ENCODE results near the gene ALG10B. TPM values are rescaled to one million over a fixed set of nuclear protein-coding genes. Genes with fewer than 3 reads are reported as not detected.
"Not testable (repeated sequence)": the region's sequence is repeated elsewhere in the genome, so short reads cannot be mapped to it uniquely, and the experiment has no call there.

Gene ALG10B
- total RNA-seq, 2 experiments from 2014 or later: 16.6 to 17.1 TPM

DNA sequence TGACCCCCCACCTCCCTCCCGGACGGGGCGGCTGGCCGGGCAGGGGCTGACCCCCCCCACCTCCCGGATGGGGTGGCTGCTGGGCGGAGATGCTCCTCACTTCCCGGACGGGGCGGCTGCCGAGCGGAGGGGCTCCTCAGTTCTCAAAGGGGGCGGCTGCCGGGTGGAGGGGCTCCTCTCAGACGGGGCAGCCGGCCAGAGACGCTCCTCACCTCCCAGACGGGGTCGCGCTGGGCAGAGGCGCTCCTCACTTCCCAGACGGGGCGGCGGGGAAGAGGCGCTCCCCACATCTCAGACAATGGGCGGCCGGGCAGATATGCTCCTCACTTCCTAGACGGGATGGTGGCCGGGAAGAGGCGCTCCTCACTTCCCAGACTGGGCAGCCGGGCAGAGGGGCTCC, 13.8 kb downstream of the ALG10B start:
- H3K9me3 Mint-ChIP-seq; CTCF ChIA-PET; H3K36me3 Mint-ChIP-seq (ENCODE audit: low read depth); H3K27ac Mint-ChIP-seq; H3K4me3 Mint-ChIP-seq; H3K4me1 Mint-ChIP-seq (ENCODE audit: low read depth); DNase-seq; intact Hi-C loops (cut with micrococcal nuclease); H3K27me3 Mint-ChIP-seq (ENCODE audit: low read depth): not testable (repeated sequence)

- Mint-ChIP-seq H3K27me3 (ENCODE audit: low read depth) (no peaks in the 10 kb centered on the region), H3K36me3 (ENCODE audit: low read depth) (no peaks in the 10 kb centered on the region), H3K9me3 (no peaks in the 10 kb centered on the region), H3K4me3 (no peak overlapping the region), H3K4me1 (ENCODE audit: low read depth) (no peaks in the 10 kb centered on the region), H3K27ac (no peak overlapping the region)
- DNase-seq: no peak
- intact Hi-C loops (cut with micrococcal nuclease): no loop called here
- CTCF ChIA-PET: no interaction called here
These were observed 16.2 kb downstream of the ALG10B start for GRCh38 chr12:38332814-38333213.

GRCh38 chr12:38342444-38342843, 25.9 kb downstream of the ALG10B start:
- intact Hi-C loops (cut with micrococcal nuclease): no loop called here
- no peak overlapping the region for H3K27ac Mint-ChIP-seq
- no peak for DNase-seq
- no peaks in the 10 kb centered on the region for H3K36me3 Mint-ChIP-seq (ENCODE audit: low read depth)
- peaks cover 9% of the 10 kb centered on the region for H3K9me3 Mint-ChIP-seq
- H3K27me3 Mint-ChIP-seq (ENCODE audit: low read depth): peaks cover 1% of the 10 kb centered on the region
- CTCF ChIA-PET: no interaction called here
- H3K4me3 Mint-ChIP-seq: no peak overlapping the region
- no peaks in the 10 kb centered on the region for H3K4me1 Mint-ChIP-seq (ENCODE audit: low read depth)

DNA sequence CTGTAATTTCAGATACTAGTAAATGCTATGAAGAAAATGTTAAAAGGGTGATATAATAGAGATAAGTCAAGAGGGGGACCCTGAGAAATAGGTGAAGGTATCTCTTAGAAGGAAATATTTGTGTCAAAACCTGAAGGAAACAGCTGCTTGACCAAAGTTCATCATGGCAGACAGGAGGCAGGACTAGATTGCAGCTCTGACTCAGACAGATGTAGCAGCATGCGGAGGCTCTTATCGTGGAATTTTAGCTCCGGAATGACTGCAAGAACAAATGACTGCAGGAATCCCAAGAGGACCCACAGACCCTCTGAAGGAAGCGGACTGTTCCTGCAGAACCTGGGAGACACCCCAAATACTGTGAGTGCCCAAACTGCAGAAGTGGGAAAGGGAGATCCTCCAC, 26.7 kb downstream of the ALG10B start:
- intact Hi-C loops (cut with micrococcal nuclease); CTCF ChIA-PET; DNase-seq: not testable (repeated sequence)

DNA sequence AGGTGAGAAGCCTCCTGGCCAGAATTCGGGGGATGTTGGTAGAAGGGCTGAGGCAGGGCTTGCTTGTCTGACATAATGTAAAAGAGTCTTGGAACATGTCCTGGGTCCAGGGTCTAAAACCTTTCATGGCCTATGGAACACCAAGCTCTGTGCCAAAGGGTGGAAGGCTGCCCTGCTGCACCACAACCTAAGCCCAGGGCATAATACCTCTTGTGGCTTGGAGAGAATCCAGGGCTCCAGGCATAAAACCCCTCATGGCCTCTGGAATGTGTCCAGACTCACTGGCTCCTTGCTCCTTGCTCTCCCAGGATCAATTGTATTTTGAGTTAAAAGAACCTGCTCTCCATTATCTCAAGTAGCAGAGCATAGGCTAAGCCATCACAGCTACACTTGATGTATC, 27.3 kb downstream of the ALG10B start:
- H3K4me1 Mint-ChIP-seq (ENCODE audit: low read depth); H3K27ac Mint-ChIP-seq; CTCF ChIA-PET; H3K4me3 Mint-ChIP-seq; H3K27me3 Mint-ChIP-seq (ENCODE audit: low read depth); H3K36me3 Mint-ChIP-seq (ENCODE audit: low read depth); DNase-seq; intact Hi-C loops (cut with micrococcal nuclease): not testable (repeated sequence)
- H3K9me3 Mint-ChIP-seq: peaks cover 12% of the 10 kb centered on the region

More for the DNA sequence above, 26.7 kb downstream of the ALG10B start:
- peaks cover 12% of the 10 kb centered on the region for H3K9me3 Mint-ChIP-seq
- not testable (repeated sequence) for H3K4me3 Mint-ChIP-seq; H3K27ac Mint-ChIP-seq; H3K36me3 Mint-ChIP-seq (ENCODE audit: low read depth); H3K4me1 Mint-ChIP-seq (ENCODE audit: low read depth); H3K27me3 Mint-ChIP-seq (ENCODE audit: low read depth)

DNA sequence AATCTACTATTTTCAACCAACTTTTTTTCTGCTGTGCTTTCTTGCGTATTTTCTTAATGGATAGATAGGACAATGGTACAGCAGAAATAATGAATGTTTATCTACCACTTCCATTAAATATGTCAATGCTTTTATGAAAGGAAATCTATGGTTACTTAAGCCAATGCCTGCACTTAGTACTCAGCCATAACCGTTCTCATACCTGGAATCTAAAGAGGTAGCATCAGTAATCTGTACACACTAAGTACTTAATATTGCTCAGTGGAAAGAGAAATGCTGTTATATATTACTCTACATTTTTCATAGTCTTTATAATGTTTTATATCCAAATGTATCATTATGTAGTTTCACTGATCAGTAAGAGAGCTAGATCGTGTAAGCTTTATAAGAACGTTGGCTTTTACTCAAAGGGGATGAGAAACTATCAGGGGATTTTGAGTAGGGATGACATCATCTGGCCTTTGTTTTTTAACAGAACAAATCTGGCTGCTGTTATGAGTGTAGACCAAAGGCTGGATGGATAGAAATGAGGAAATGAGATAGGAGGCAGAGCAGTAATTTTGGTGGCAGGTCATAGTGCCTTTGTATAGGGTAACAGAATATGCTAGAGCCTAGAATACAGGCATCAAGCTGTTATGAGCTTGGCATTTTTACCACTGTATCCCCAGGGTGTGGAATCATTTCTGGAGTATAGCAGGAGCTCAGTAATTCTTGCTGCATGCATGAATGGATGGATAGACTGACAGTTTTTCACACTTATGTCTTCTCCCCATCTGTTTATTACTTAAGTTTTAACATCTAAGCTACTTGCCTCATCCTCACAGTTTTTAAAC, 34.0 kb downstream of the ALG10B start:
- Mint-ChIP-seq H3K27me3 (ENCODE audit: low read depth) (peaks cover 2% of the 10 kb centered on the region), H3K4me3 (no peak overlapping the region), H3K4me1 (ENCODE audit: low read depth) (peaks cover 4% of the 10 kb centered on the region), H3K36me3 (ENCODE audit: low read depth) (no peaks in the 10 kb centered on the region), H3K9me3 (peaks cover 12% of the 10 kb centered on the region), H3K27ac (no peak overlapping the region)
- intact Hi-C loops (cut with micrococcal nuclease): no loop called here
- CTCF ChIA-PET: no interaction called here
- no peak for DNase-seq

GRCh38 chr12:38351175-38351508, 34.6 kb downstream of the ALG10B start:
- H3K4me1 Mint-ChIP-seq (ENCODE audit: low read depth); H3K27ac Mint-ChIP-seq; intact Hi-C loops (cut with micrococcal nuclease); H3K4me3 Mint-ChIP-seq; CTCF ChIA-PET; H3K27me3 Mint-ChIP-seq (ENCODE audit: low read depth); H3K36me3 Mint-ChIP-seq (ENCODE audit: low read depth); DNase-seq: not testable (repeated sequence)
- peaks cover 12% of the 10 kb centered on the region for H3K9me3 Mint-ChIP-seq

GRCh38 chr12:38367506-38367905, 50.9 kb downstream of the ALG10B start:
- no peaks in the 10 kb centered on the region for H3K27me3 Mint-ChIP-seq (ENCODE audit: low read depth)
- no peaks in the 10 kb centered on the region for H3K4me1 Mint-ChIP-seq (ENCODE audit: low read depth)
- no peak for DNase-seq
- intact Hi-C loops (cut with micrococcal nuclease): no loop called here
- H3K4me3 Mint-ChIP-seq: no peak overlapping the region
- no peaks in the 10 kb centered on the region for H3K36me3 Mint-ChIP-seq (ENCODE audit: low read depth)
- no peak overlapping the region for H3K27ac Mint-ChIP-seq
- CTCF ChIA-PET: no interaction called here
- H3K9me3 Mint-ChIP-seq: peaks cover 2% of the 10 kb centered on the region

DNA sequence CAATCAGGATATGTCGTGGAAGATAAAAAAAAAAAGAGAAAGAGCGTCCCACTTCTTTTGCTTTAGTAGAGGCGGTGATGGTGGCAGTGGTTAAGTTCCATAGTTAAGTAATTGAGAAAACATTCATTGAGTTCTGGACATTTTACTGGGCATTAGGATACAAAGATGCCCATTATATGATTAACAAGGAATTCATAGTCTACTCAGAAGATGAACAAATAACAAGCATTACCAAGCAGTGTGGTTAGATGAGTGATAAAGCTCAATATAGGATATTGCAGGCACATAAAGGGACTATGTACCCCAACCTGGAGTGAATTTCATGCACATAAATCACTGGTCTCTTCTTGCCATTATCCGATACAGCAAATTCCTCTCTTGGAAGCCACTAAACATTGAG, 53.7 kb downstream of the ALG10B start:
- no peak for DNase-seq

GRCh38 chr12:38373784-38374183, 57.2 kb downstream of the ALG10B start:
- Mint-ChIP-seq H3K36me3 (ENCODE audit: low read depth) (no peaks in the 10 kb centered on the region), H3K9me3 (peaks cover 9% of the 10 kb centered on the region), H3K27me3 (ENCODE audit: low read depth) (no peaks in the 10 kb centered on the region), H3K27ac (no peak overlapping the region), H3K4me3 (no peak overlapping the region), H3K4me1 (ENCODE audit: low read depth) (no peaks in the 10 kb centered on the region)
- intact Hi-C loops (cut with micrococcal nuclease): no loop called here
- no peak for DNase-seq
- CTCF ChIA-PET: no interaction called here

More for the DNA sequence above, 53.7 kb downstream of the ALG10B start:
- Mint-ChIP-seq H3K27ac (no peak overlapping the region), H3K36me3 (ENCODE audit: low read depth) (no peaks in the 10 kb centered on the region), H3K4me3 (no peak overlapping the region), H3K27me3 (ENCODE audit: low read depth) (no peaks in the 10 kb centered on the region), H3K9me3 (no peaks in the 10 kb centered on the region), H3K4me1 (ENCODE audit: low read depth) (no peaks in the 10 kb centered on the region)
- intact Hi-C loops (cut with micrococcal nuclease): no loop called here
- CTCF ChIA-PET: no interaction called here

- Mint-ChIP-seq H3K27me3 (ENCODE audit: low read depth) (no peaks in the 10 kb centered on the region), H3K36me3 (ENCODE audit: low read depth) (no peaks in the 10 kb centered on the region), H3K4me3 (no peak overlapping the region), H3K4me1 (ENCODE audit: low read depth) (no peaks in the 10 kb centered on the region), H3K9me3 (peaks cover 13% of the 10 kb centered on the region), H3K27ac (no peak overlapping the region)
- DNase-seq: no peak
- CTCF ChIA-PET: interaction anchor here (0.8 kb wide), 1 partner anchor 290 kb away, joined by 3 read pairs; no protein-coding TSS in a partner anchor
- intact Hi-C loops (cut with micrococcal nuclease): no loop called here
These were observed 58.2 kb downstream of the ALG10B start for GRCh38 chr12:38374751-38375150.

All from activated naive CD4-positive, alpha-beta T cell treated with anti-CD3 and anti-CD28 coated beads for 36 hours (primary cell).